ENCODE measurements around the gene FAM13A. TPM values are rescaled to one million over a fixed set of nuclear protein-coding genes. Genes with fewer than 3 reads are reported as not detected.

Gene FAM13A
- total and polyA plus RNA-seq, 2 donors (not counting 3 experiments of a cell fraction or from before 2014, with no cell fraction given) = 3.3 to 10.5 TPM

- DNase-seq (ENCODE audit: low read depth, low spot score) (no peak), FAIRE-seq (no peak)
- POLR2A ChIA-PET = no interaction called here
- BruUV-seq (replicated peaks) = no TSS peak
- intact Hi-C loops (cut with micrococcal nuclease) (no loop called here), dilution Hi-C loops (cut with MboI; ENCODE audit: extremely low pct_ligation_motif_present, low sequenced_read_pairs) (no loop called here)
- Histone ChIP-seq H3K27ac (ENCODE audit: insufficient read depth, low read depth, low read length) (no peak overlapping the region), H3K9me3 (replicated peaks; ENCODE audit: control insufficient read depth, insufficient read depth, low read length) (no peaks in the 10 kb centered on the region), H3K9me1 (replicated peaks; ENCODE audit: control insufficient read depth, extremely low read depth, insufficient read depth, low read length) (no peaks in the 10 kb centered on the region), H3K4me2 (ENCODE audit: insufficient read depth, low read length) (no peak overlapping the region), H3K9ac (replicated peaks; ENCODE audit: extremely low read depth, insufficient read depth, low read length) (no peak overlapping the region), H3K4me3 (replicated peaks in 1 of 3; ENCODE audit: insufficient read depth in 1 of 3, low read depth in 1 of 3, low read length in 3 of 3) (no peak overlapping the region), H2AFZ (ENCODE audit: low read depth, low read length) (no peak overlapping the region), H3K36me3 (ENCODE audit: control insufficient read depth in 2 of 2, extremely low read depth in 1 of 2, insufficient read depth in 2 of 2, low read length in 2 of 2) (no peaks in the 10 kb centered on the region), H4K20me1 (replicated peaks; ENCODE audit: control insufficient read depth, extremely low read depth, insufficient read depth, low read length) (no peaks in the 10 kb centered on the region), H3K4me1 (ENCODE audit: control insufficient read depth, extremely low read depth, insufficient read depth, low read length) (peaks cover 12% of the 10 kb centered on the region), H3K27me3 (ENCODE audit: control insufficient read depth in 2 of 2, insufficient read depth in 2 of 2, low read length in 2 of 2) (no peaks in the 10 kb centered on the region), H3K79me2 (ENCODE audit: control insufficient read depth, insufficient read depth, low read length) (no peaks in the 10 kb centered on the region)
- TF ChIP-seq, protein P1, sequence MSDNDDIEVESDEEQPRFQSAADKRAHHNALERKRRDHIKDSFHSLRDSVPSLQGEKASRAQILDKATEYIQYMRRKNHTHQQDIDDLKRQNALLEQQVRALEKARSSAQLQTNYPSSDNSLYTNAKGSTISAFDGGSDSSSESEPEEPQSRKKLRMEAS (IDR thresholded peaks at IDR 0.05; ENCODE audit: insufficient read depth, insufficient read length) = no peak
- TF ChIP-seq, protein P2, sequence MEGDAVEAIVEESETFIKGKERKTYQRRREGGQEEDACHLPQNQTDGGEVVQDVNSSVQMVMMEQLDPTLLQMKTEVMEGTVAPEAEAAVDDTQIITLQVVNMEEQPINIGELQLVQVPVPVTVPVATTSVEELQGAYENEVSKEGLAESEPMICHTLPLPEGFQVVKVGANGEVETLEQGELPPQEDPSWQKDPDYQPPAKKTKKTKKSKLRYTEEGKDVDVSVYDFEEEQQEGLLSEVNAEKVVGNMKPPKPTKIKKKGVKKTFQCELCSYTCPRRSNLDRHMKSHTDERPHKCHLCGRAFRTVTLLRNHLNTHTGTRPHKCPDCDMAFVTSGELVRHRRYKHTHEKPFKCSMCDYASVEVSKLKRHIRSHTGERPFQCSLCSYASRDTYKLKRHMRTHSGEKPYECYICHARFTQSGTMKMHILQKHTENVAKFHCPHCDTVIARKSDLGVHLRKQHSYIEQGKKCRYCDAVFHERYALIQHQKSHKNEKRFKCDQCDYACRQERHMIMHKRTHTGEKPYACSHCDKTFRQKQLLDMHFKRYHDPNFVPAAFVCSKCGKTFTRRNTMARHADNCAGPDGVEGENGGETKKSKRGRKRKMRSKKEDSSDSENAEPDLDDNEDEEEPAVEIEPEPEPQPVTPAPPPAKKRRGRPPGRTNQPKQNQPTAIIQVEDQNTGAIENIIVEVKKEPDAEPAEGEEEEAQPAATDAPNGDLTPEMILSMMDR (IDR thresholded peaks at IDR 0.05; ENCODE audit: extremely low read depth in 1 of 2, insufficient read depth in 1 of 2, low read depth in 1 of 2, low read length in 2 of 2) = no peak
- TF ChIP-seq POLR2AphosphoS5 (IDR thresholded peaks at IDR 0.05; ENCODE audit: insufficient read depth, low read depth, low read length) (no peak), MYC (IDR thresholded peaks at IDR 0.05; ENCODE audit: low read depth, low read length) (no peak), FOS (IDR thresholded peaks at IDR 0.05; ENCODE audit: borderline replicate concordance, insufficient read depth, low read length) (no peak), POLR2A (IDR thresholded peaks at IDR 0.05; ENCODE audit: low read depth, low read length) (no peak), GATA2 (IDR thresholded peaks at IDR 0.05; ENCODE audit: insufficient read depth, insufficient read length, low read depth, low read length) (no peak), EZH2 (IDR thresholded peaks at IDR 0.05; ENCODE audit: borderline replicate concordance, low read depth, low read length, severe bottlenecking) (no peak), JUN (IDR thresholded peaks at IDR 0.05; ENCODE audit: borderline replicate concordance, insufficient read depth, insufficient read length, low read depth) (no peak)
- CTCF ChIA-PET = no interaction called here
These were observed 94.6 kb downstream of the FAM13A start for GRCh38 chr4:88962396-88962795.
